SK-N-SH (cell line): ENCODE results near the gene HNF1A.

Experiments used
- CTCF ChIP-seq: fragments of 200-600 bp; sonication (generic); IDR thresholded peaks from 2 replicates; pipeline ENCODE4 v1.6.1; 2017; ENCODE audit warnings: antibody characterized with exemption, mild to moderate bottlenecking, moderate library complexity
- FOXM1 ChIP-seq: IDR thresholded peaks from 2 replicates; pipeline ENCODE4 v1.4.0; 2012; ENCODE audit warnings: low read depth, mild to moderate bottlenecking
- MXI1 ChIP-seq: IDR thresholded peaks from 2 replicates; pipeline ENCODE4 v1.6.1; 2012; ENCODE audit warnings: mild to moderate bottlenecking, low read depth, low read length, improper control_type of control experiment
- NFIC ChIP-seq: IDR thresholded peaks from 2 replicates; pipeline ENCODE4 v1.4.0; 2012; ENCODE audit warnings: borderline replicate concordance
- PBX3 ChIP-seq: IDR thresholded peaks from 2 replicates; pipeline ENCODE4; 2012
- POLR2AphosphoS5 ChIP-seq: IDR thresholded peaks from 2 replicates; pipeline ENCODE4 v1.6.1; 2012; ENCODE audit warnings: low read depth, low read length
- RAD21 ChIP-seq: IDR thresholded peaks from 2 replicates; pipeline ENCODE4 v1.6.1; 2012; ENCODE audit warnings: mild to moderate bottlenecking, low read length
- RCOR1 ChIP-seq: fragments of 150-350 bp; IDR thresholded peaks from 2 replicates; pipeline ENCODE4 v1.6.1; 2017; ENCODE audit warnings: antibody characterized with exemption, low read length
- SIN3A ChIP-seq: IDR thresholded peaks from 2 replicates; pipeline ENCODE4 v1.6.1; 2012; ENCODE audit warnings: low read depth, mild to moderate bottlenecking, low read length, moderate library complexity, borderline replicate concordance
- TCF12 ChIP-seq: IDR thresholded peaks from 2 replicates; pipeline ENCODE4 v1.4.0; 2012

GRCh38 chr12:120991965-120992364 lies 13.6 kb downstream of the HNF1A start:
- TF ChIP-seq POLR2AphosphoS5 (no peak), CTCF (no peak), TCF12 (no peak), RAD21 (no peak), FOXM1 (no peak), SIN3A (no peak), RCOR1 (no peak), PBX3 (no peak), NFIC (no peak), MXI1 (no peak)
